ENCODE data around the gene MARCKS.

Gene MARCKS

GRCh38 chr6:113853252-113853651 lies 3.9 kb upstream of the MARCKS start:
- DNase-seq (ENCODE audit: low read depth): no peak

GRCh38 chr6:113854531-113855499 lies 2.3 kb upstream of the MARCKS start:
- DNase-seq (ENCODE audit: low read depth): no peak

- no peak for DNase-seq (ENCODE audit: low read depth)
These were observed 1.4 kb upstream of the MARCKS start for GRCh38 chr6:113855500-113856374.

- no peak for DNase-seq (ENCODE audit: low read depth)
These were observed 845 bp upstream of the MARCKS start for GRCh38 chr6:113856375-113856624.

- no peak for DNase-seq (ENCODE audit: low read depth)
These were observed 673 bp downstream of the MARCKS start for GRCh38 chr6:113857556-113858479.

DNA sequence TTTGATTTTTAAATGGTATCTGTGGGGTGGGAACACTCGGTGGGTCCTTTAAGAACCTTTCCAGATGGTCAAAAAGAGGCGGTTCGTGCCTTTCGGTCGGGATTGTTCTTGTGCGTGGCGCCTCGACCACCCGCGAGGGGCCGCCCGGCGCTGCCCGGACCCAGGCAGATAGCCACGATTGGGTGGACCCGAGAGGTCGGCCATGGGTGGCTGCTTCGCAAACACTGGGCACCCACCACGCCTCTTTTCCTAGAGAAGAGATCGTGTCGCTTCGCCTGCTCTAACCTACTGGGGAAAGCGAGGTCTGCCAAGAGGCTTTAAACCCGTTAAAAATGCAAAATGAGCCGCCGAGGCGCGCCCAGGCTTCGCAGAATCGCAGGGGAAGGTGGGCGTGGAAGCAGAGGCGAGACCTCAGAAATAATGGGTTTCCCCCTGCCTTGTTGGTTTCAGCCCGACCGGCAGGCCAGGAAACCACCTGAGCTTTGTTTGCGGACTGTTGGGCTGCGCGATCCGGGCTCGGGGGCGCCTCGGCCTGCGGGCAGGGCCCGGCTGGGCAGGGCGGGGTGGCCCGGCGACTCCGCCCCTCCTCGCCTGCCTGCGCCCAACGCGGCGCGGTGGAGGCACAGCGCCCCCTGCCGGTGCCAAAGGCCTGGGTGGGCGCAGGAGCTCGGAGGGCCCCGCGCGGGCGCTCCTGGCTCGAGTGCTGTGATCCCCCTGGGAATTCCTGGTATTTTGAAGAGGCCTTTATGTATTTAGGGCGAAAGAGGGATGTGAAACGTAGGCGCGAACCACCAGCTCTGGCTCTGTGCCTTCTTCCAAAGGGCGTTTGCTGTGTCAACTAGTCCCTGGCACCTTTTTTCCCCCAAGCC lies 1.6 kb downstream of the MARCKS start:
- peak; percentile 47 for DNase-seq (ENCODE audit: low read depth)

DNA sequence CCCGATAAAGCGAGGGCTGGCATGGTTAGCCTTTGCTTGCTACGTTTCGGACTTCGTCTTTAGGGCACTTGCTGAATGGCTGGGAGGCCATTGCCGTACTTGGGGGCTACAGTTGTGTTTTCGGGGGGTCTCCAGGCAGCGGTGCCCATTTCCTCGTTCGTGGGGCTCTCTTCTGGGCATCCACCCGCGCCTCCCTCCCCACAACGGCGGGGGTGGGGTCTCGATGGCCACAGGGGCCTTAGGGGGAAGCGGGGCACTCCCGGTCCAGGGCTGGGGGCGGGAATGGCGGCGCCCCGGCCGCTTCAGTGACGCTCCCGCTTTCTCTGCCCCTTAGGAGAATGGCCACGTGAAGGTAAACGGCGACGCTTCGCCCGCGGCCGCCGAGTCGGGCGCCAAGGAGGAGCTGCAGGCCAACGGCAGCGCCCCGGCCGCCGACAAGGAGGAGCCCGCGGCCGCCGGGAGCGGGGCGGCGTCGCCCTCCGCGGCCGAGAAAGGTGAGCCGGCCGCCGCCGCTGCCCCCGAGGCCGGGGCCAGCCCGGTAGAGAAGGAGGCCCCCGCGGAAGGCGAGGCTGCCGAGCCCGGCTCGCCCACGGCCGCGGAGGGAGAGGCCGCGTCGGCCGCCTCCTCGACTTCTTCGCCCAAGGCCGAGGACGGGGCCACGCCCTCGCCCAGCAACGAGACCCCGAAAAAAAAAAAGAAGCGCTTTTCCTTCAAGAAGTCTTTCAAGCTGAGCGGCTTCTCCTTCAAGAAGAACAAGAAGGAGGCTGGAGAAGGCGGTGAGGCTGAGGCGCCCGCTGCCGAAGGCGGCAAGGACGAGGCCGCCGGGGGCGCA lies 2.4 kb downstream of the MARCKS start:
- no peak for DNase-seq (ENCODE audit: low read depth)

DNA sequence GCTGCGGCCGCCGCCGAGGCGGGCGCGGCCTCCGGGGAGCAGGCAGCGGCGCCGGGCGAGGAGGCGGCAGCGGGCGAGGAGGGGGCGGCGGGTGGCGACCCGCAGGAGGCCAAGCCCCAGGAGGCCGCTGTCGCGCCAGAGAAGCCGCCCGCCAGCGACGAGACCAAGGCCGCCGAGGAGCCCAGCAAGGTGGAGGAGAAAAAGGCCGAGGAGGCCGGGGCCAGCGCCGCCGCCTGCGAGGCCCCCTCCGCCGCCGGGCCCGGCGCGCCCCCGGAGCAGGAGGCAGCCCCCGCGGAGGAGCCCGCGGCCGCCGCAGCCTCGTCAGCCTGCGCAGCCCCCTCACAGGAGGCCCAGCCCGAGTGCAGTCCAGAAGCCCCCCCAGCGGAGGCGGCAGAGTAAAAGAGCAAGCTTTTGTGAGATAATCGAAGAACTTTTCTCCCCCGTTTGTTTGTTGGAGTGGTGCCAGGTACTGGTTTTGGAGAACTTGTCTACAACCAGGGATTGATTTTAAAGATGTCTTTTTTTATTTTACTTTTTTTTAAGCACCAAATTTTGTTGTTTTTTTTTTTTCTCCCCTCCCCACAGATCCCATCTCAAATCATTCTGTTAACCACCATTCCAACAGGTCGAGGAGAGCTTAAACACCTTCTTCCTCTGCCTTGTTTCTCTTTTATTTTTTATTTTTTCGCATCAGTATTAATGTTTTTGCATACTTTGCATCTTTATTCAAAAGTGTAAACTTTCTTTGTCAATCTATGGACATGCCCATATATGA lies 3.2 kb downstream of the MARCKS start:
- DNase-seq (ENCODE audit: low read depth): no peak

GRCh38 chr6:113862112-113862511 lies 5.0 kb downstream of the MARCKS start:
- no peak for DNase-seq (ENCODE audit: low read depth)

DNA sequence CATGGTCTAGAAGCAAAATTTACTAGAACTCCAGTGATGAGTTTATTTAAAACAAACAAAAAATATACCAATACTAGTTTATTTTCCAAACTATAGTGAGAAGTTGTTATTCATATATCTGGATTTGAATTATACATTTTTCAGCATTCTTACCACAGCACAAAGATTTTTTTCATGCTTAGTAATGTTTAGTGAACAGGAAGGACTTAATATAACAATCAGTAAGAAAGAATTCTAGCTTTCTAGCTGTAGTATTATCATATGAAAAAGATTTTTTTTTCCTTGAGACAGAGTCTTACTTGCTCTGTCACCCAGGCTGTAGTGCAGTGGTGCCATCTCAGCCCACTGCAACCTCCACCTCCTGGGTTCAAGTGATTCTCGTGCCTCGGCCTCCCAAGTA lies 13.8 kb downstream of the MARCKS start:
- DNase-seq (ENCODE audit: low read depth): no peak

DNA sequence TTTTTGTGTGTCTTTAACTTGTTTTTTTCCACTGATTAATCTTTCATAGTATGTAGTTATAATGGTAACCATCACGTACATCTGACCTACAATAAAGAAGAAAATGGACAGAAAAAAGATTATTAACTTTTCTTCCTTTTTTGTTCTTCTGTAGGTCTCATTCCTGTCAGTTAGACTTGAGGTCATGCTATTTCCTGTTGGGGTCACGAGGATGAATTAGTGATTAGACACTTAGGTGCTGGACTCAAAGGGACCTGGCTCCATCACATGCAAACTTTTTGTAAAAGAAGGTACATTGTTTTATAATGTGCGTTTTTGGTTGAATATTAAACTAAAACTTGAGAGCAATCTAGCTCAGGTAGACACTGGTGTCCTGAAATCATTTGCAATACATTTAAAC lies 14.8 kb downstream of the MARCKS start:
- DNase-seq (ENCODE audit: low read depth): no peak

DNA sequence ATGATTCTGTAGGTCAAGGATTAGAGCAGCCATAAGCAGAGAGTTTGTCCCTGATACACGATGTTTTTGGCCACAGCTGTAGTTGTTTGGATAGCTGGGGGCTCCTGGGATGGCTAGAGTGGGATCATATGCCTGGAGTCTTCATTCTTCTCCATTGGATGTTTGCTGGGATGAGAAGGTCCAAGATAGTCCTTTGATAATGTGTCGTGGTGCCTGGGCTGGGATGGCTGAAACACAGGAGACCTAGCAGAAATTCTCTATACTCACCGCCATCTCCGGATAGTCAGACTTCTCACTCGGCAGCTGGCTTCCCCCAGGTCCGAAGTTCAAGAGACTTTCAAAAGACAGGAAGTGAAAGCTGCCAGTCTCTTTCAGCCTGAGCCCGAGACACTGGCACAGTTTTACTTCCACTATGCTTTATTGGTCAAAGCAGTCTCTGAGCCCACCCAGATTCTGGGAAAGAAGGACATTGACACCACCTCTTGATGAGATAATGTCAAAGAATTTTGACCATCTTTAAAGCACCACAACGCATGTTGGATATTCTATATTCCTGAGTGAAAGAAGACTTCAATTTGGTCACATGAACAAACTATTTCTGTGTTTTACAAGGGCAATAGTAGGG lies 16.0 kb downstream of the MARCKS start:
- no peak for DNase-seq (ENCODE audit: low read depth)

- DNase-seq (ENCODE audit: low read depth): no peak
These were observed 18.3 kb downstream of the MARCKS start for GRCh38 chr6:113875470-113875869.

- no peak for DNase-seq (ENCODE audit: low read depth)
These were observed 19.6 kb downstream of the MARCKS start for GRCh38 chr6:113876695-113877094.

DNA sequence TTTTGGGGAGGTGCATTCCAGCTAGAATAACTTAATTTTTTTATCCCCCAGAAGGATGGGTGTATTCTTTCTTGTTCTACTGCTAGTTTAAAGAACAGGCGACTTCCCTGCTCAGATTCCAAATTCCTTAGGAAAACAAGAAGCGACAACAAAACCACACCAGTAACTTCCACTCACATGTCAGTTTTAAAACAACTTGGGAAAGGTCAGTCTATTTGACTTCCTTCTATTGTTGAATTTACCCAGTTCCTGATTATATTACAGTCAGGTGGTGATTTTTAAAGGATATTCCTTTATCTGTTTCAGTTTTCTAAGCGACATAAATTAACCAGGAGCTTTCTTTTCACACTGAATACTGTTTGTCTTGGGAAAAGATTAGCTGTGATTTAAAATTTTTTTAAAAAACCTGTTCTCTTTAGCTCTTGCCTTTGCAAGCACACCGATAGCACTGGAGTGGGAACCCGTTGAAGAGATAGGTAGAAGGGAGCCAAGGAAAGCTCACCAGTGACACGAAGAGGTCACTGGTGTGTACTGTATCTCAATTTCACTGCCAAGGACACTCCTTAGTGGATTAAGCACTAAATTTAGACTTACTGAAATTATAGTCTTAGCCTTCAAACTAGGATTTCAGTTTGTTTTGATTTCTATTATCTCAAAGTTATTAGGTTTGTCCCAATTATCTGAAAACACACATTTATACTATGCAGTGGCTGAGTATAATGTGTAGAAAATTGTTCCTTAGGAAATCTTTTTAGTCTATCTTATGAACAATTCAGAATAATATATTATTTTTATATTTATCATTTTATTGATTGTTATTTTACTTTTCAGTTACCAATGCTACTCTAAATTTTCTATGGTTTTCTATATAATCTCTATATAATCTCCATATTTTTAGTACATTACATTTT lies 22.3 kb downstream of the MARCKS start:
- DNase-seq (ENCODE audit: low read depth): no peak

DNA sequence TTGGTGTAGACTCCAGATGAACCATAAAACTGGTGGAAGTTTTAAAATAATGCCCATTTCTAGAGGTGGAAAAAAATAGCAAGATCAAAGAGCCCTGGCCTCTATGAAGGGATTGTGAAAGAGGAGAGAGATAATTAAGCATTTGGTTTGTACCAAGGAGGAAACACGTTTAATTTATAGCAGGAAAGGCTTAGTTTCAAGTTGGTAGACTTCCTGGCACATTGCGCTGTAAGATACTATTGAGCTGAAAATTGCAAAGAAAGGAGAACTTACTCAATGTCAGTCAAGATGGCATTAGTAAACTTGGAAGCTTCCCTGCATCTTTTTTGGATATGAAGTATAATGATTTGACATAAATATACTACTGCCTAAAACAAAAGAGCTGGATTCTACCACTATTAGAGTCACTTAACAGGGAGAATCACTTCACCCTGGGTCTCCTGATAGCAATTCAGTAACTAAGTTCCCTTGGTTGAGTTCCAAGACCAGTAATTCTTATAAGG lies 24.4 kb downstream of the MARCKS start:
- DNase-seq (ENCODE audit: low read depth): no peak

- DNase-seq (ENCODE audit: low read depth): no peak
These were observed 25.3 kb downstream of the MARCKS start for GRCh38 chr6:113882336-113883022.

All from T follicular helper cell (primary cell).